NCI-H2171 treated with DMSO at 0.1 percent for 48 hours (cell line): ENCODE results near the gene SH3RF3.

Experiments
- DNase-seq: peaks from one replicate; lab custom pipeline; 2025; lab: John Stamatoyannopoulos, UW

The SH3RF3 gene

GRCh38 chr2:109379507-109379906 lies 250.5 kb downstream of the SH3RF3 start:
- DNase-seq, result no peak

- no peak for DNase-seq
Measured at GRCh38 chr2:109380502-109381326, 251.7 kb downstream of the SH3RF3 start.

GRCh38 chr2:109381327-109381820 lies 252.4 kb downstream of the SH3RF3 start:
- DNase-seq, result no peak

GRCh38 chr2:109382226-109382895 lies 253.4 kb downstream of the SH3RF3 start:
- DNase-seq, result no peak

GRCh38 chr2:109382951-109383350 lies 253.9 kb downstream of the SH3RF3 start:
- peak; percentile 71 for DNase-seq

- no peak for DNase-seq
Measured at GRCh38 chr2:109383505-109384307, 254.7 kb downstream of the SH3RF3 start.

- no peak for DNase-seq
Measured at GRCh38 chr2:109384308-109385271, 255.6 kb downstream of the SH3RF3 start.

GRCh38 chr2:109385506-109385905 lies 256.5 kb downstream of the SH3RF3 start:
- no peak for DNase-seq

GRCh38 chr2:109386004-109386695 lies 257.1 kb downstream of the SH3RF3 start:
- DNase-seq, result no peak

- no peak for DNase-seq
Measured at GRCh38 chr2:109387221-109387735, 258.3 kb downstream of the SH3RF3 start.

- DNase-seq, result no peak
Measured at GRCh38 chr2:109387778-109388469, 258.9 kb downstream of the SH3RF3 start.

- DNase-seq, result no peak
Measured at GRCh38 chr2:109391243-109391642, 262.2 kb downstream of the SH3RF3 start.

- DNase-seq, result no peak
Measured at GRCh38 chr2:109392140-109392539, 263.1 kb downstream of the SH3RF3 start.

- no peak for DNase-seq
Measured at GRCh38 chr2:109392816-109393661, 264.0 kb downstream of the SH3RF3 start.

- DNase-seq, result no peak
Measured at GRCh38 chr2:109393662-109393972, 264.6 kb downstream of the SH3RF3 start.

- no peak for DNase-seq
Measured at GRCh38 chr2:109395494-109396201, 266.6 kb downstream of the SH3RF3 start.

- DNase-seq, result no peak
Measured at GRCh38 chr2:109396202-109397180, 267.5 kb downstream of the SH3RF3 start.
